HG03103 (cell line): ENCODE results near the gene MISP3.
"Not testable (repeated sequence)": the region's sequence is repeated elsewhere in the genome, so short reads cannot be mapped to it uniquely, and the experiment has no call there.

Experiments used
- ATAC-seq: cut with Tn5 transposase; IDR thresholded peaks from one replicate; pipeline ENCODE4 v1.9.1; 2021; ENCODE audit warnings: low read depth; ENCODE audit not compliant: unreplicated experiment

The MISP3 gene

DNA sequence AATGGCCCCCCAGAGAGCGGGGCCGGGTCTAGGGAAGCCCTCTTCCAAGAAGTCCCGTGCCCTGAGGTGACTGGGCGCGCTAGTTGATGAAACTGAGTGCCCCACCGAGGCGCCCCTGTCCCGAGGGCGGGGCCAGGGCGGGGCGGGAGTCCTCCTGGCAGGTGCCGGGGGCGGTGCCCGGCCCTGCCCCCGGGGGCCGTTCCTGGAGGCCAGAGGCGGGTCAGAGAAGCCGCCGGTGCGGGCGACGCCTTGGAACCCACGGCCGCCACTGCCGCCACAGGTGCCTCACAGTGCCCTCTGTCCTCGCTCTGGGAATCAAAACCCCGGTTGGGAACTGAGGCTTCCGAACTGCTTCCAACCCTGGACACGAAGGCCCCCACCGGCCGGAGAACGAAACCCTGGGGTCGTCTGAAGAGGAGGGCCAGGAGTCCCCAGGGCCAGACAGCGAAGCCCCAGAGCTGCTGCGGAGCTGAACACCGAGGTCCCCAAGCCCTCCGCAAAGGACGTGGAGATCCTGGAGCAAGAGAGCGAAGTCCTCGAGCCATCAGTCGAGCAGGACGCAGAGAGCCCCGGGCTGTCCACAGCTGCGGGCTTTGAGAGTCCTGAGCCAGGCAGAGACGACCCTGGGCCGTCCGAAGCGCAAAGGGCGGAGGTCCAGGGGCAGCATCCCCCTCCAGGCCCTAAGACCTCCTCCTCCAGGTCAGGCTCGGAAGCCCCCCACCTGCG is at the start of gene MISP3:
TSS of gene MISP3 (plus strand) at position 252 of the 726 bp plus-strand sequence. CDS start 524 bp downstream, outside the sequence.
- ATAC-seq: peak; percentile 16

DNA sequence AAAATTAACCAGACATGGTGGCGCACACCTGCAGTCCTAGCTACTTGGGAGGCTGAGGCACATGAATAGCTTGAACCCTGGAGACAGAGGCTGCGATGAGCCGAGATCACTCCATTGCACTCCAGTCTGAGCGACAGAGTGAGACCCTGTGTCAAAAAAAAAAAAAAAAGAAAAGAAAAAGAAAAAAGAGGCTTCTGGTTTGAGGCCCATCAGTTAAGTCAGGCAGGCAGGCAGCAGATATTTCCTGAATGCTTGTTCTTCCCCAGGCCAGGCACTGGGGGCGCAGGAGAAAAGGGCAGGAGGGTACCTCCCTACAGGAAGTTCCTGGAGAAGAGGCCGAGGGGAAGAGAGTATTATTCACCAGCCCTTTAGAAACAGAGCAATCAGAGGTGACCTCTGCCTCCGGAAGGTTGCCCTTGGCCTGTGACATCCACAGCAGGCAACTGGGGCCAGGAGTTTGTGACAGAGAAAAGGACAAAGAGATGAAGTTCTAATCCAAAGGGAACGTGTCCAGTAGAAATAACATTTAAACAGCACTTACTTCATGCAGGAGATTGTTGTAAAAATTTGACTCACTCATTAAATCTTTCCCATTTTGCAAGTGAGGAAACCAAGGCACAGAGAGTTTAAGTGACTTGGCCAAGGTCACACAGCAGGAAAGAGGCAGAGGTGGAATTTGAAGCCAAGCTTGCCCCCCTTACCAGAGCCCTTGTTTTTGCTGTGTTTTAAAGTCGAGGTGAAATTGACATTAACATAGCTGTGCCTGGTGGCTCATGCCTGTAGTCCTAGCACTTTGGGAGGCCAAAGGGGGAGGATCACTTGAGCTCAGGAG is 49.0 kb upstream of the MISP3 start:
- ATAC-seq: no peak

DNA sequence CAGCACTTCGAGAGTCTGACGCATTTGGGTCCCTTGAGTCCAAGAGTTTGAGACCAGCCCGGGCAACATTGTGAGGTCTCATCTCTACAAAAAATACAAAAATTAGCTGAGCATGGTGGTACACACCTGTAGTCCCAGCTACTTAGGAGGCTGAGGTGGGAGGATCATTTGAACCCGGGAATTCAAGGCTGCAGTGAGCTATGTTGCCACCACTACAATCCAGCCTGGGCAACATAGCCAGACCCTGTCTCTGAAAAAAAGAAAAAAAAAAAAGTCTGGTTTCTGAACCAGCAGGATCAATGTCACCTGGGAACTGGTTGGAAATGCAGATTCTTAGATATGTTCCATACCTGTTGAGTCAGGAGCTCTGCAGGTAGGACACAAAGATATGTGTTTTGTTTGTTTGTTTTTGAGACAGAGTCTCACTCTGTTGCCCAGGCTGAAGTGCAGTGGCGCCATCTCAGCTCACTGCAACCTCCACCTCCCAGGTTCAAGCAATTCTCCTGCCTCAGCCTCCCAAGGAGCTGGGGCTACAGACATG is 45.9 kb upstream of the MISP3 start:
- not testable (repeated sequence) for ATAC-seq

GRCh38 chr19:14027856-14028450 is 44.6 kb upstream of the MISP3 start, which contains the start of gene RLN3:
Gene RLN3, plus strand, starts transcription at chr19:14028148. Its CDS starts 57 bp downstream, at chr19:14028205.
- no peak for ATAC-seq

DNA sequence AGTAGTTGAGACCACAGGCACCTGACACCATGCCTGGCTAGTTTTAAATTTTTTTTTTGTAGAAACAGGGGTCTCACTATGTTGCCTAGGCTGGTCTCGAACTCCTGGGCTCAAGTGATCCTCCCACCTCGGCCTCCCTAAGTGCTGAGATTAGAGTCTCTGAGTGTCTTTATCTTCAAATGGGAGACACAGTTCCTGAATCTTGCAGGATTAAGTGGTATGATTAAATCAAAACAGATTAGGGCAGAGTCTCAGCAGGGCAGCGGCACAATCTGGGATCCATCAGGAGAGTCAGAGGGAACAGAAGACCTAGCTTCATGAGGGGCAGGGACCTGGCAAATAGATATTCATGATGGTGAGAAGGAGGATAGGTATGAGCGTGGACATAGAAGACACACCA is 43.7 kb upstream of the MISP3 start:
- no peak for ATAC-seq

DNA sequence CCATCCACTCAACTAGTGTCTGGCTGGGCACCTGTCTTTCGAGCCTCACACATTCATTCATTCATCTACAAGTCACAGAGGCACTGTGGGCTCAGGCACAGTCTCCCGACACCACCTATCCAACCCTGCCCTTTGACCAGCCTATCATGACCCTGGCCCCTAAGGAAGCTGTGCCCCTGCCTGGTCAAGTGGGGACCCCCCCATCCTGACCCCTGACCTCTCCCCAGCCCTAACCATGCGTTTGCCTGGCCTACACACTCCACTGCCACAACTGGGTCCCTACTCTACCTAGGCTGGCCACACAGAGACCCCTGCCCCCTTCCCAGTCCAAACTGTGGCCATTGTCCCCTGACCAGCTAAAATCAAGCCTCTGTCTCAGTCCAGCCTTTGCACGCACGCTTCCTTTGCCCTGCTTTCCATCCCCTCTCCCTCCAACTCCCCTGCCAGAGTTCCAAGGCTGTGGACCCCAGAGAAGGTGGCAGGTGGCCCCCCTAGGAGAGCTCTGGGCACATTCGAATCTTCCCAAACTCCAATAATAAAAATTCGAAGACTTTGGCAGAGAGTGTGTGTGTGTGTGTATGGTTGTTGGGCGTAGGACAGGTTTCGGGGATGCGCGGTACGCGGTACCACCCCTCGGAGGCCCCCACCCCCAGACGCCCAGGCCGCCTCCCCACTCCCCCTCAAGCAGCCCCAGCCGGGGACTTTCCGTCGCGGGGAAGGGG is 41.4 kb upstream of the MISP3 start:
- no peak for ATAC-seq

DNA sequence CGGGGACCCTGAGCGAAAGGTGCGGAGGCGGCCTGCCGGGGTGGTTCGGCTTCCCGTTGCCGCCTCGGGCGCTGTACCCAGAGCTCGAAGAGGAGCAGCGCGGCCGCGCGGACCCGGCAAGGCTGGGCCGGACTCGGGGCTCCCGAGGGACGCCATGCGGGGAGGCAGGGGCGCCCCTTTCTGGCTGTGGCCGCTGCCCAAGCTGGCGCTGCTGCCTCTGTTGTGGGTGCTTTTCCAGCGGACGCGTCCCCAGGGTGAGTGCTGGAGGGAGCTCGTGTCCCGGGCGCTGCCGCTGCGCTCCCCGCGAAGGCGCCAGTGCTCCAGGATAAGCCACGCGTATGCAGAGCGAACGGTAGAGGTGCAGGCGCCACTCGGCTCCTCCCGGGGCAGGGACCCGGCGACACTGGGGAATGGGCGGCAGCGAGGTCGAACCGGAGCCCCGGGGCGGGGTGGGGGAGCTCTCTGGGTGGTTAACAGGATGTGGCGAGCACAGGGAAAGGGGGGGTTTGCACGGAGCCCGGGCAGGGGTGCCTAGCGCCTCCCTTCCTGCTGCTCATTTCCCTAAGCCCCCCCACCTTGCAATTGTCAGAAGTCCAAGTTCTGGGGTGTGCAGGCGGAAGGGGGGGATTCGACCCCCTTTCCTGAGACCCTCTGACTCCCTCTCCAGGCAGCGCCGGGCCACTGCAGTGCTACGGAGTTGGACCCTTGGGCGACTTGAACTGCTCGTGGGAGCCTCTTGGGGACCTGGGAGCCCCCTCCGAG is 40.7 kb upstream of the MISP3 start, which contains the start of gene IL27RA:
TSS of gene IL27RA (plus strand) at position 44 of the 762 bp plus-strand sequence. CDS start at position 155, 111 bp downstream.
- ATAC-seq: no peak

GRCh38 chr19:14033946-14034345 is 38.6 kb upstream of the MISP3 start:
- ATAC-seq: no peak

GRCh38 chr19:14035159-14035558 is 37.4 kb upstream of the MISP3 start:
- not testable (repeated sequence) for ATAC-seq

- no peak for ATAC-seq
Measured at GRCh38 chr19:14035706-14036105, 36.9 kb upstream of the MISP3 start.

GRCh38 chr19:14039181-14039580 is 33.4 kb upstream of the MISP3 start:
- no peak for ATAC-seq

GRCh38 chr19:14042659-14043608 is 29.7 kb upstream of the MISP3 start:
- not testable (repeated sequence) for ATAC-seq

- not testable (repeated sequence) for ATAC-seq
Measured at GRCh38 chr19:14047866-14048265, 24.7 kb upstream of the MISP3 start.

DNA sequence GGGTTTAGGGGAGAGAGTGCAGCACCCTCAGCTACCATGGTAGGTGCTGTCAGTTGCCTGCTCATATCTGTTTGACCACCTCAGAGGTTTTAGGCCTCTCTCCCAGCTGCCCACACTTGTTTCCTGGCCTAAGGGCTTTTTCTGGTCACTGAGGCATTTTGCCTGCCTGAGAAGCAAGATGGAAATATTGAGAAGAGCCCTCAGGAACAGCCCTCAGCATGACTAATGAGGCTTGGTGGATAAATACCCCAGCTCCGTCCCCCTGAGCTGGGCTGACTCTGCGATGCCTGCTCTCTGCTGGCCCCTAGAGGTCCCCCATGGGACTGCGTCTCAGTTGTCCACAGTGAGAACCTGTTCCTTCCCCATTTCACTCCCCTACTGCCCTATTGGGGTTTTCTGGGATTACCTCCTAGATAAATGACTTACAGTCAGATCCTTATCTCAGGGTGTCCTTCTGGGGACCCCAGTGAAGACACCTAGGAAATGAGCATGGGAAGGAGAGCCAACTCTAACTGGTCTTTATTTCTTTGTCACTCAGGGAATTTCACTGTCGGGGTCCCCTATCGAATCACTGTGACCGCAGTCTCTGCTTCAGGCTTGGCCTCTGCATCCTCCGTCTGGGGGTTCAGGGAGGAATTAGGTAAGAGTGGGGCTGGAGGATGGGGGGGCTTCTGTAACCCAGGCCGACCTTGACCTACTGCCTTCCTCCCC is 24.0 kb upstream of the MISP3 start:
- ATAC-seq: no peak

DNA sequence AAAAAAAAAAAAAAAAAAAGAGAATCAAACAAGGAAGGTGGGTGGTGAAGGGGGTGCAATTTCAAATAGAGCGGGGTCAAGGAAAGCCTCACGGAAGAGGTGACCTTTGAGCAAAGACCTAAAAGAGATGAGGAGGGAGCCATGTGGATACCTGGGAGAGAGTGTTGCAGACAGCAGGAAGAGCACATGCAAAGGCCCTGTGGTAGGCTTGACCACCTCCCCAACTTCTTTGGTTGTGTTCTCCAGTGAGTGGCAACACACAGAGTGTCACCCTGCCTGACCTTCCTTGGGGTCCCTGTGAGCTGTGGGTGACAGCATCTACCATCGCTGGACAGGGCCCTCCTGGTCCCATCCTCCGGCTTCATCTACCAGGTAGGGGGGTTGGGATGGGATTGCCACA is 22.1 kb upstream of the MISP3 start:
- ATAC-seq: no peak

- ATAC-seq: not testable (repeated sequence)
Measured at GRCh38 chr19:14050961-14051360, 21.6 kb upstream of the MISP3 start.

DNA sequence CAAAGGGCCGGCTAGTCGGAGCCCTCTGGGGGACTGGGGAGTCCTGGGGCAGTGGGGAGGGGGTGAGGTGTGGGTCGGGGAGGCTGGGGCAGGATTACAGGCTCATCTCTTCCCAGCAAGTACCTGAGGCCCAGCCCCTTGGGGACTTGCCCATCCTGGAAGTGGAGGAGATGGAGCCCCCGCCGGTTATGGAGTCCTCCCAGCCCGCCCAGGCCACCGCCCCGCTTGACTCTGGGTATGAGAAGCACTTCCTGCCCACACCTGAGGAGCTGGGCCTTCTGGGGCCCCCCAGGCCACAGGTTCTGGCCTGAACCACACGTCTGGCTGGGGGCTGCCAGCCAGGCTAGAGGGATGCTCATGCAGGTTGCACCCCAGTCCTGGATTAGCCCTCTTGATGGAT is 20.6 kb upstream of the MISP3 start:
- no peak for ATAC-seq

GRCh38 chr19:14052470-14052869 is 20.1 kb upstream of the MISP3 start:
- ATAC-seq: no peak
